GM12874 (cell line): ENCODE measurements around the gene SLIT3.

Source experiments
- TF ChIP-seq, protein P1 (sequence below): IDR thresholded peaks from 2 replicates; pipeline ENCODE4 v1.5.1; 2011; ENCODE audit warnings: low read depth, mild to moderate bottlenecking, control low read depth, low read length, moderate library complexity; ENCODE audit not compliant: insufficient read depth

Gene SLIT3

DNA sequence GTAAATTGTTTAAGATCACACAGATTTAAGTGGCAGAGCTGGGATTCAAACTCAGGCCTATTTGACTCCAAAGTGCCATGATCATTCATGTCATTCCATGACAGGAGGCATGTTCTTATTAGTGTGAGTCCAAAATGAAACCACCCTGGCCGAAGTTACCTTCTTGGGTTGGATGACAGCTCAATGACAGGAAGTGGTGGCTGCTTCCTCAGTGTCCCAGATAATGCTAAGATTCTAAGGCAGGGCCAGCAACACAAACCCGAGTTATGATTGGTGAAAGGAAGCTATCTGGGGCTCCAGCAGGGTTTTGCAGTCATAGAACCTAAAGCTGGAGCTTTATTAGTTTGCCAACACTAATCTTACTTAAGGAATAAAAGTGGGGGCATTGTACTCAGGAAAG is 340.4 kb downstream of the SLIT3 start:
- TF ChIP-seq, protein P1, sequence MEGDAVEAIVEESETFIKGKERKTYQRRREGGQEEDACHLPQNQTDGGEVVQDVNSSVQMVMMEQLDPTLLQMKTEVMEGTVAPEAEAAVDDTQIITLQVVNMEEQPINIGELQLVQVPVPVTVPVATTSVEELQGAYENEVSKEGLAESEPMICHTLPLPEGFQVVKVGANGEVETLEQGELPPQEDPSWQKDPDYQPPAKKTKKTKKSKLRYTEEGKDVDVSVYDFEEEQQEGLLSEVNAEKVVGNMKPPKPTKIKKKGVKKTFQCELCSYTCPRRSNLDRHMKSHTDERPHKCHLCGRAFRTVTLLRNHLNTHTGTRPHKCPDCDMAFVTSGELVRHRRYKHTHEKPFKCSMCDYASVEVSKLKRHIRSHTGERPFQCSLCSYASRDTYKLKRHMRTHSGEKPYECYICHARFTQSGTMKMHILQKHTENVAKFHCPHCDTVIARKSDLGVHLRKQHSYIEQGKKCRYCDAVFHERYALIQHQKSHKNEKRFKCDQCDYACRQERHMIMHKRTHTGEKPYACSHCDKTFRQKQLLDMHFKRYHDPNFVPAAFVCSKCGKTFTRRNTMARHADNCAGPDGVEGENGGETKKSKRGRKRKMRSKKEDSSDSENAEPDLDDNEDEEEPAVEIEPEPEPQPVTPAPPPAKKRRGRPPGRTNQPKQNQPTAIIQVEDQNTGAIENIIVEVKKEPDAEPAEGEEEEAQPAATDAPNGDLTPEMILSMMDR, result no peak

DNA sequence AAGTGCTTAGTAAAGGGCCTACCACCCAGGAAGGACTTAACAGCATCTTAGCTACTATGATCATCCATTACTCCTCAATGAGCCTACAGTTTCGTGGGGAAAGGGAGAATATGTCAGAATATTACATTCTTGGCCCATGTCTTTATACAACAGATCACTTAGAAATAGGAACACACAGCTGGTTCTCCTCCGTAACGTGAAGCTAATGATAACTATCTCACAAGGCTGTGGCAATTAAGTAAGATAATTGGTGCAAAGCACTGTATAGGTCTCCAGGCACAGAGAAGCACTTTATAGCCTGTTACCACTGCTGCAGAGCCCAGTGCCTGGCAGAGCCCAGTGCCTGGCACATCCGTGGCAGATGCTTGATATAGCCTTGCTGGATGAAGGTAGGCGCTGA is 347.6 kb downstream of the SLIT3 start:
- TF ChIP-seq, protein P1, result no peak

DNA sequence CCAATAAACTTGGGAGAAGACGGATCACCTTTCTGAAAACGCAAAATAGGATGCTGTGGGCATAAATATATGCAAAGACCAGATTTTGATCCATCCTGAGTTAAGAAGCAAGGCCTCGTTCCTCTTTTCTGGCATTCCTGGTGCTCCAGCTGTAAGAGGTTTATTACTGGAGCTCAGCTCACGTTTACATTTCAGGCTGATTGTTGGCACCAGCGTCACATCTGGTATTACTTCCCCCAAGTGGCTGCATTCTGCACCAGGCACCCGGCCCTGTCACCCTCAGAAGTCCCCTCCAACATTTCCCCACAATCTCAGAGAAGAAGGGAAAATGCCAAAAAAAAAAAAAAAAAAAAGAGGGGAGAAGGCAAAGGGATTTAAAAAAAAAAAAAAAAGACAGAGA is 348.7 kb downstream of the SLIT3 start:
- TF ChIP-seq, protein P1, result no peak

DNA sequence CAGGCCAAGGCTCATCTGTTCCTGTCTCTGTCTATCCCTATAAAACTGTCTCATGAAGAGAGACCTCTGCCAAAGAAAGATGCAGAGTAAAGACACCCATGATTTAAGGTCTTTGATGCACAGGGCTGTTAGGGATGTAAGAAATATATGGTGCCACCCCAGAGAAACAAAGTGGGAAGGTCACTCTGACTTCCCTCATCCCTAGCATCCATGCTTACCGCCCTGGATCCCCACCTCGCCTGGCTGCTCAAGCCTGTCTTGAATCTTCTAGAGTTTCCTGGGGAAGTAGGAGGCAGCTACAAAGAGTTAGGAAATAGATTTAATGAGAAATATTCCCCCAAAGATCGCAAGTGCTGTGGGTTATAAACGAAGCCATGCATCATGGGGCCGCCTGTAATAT is 349.2 kb downstream of the SLIT3 start:
- TF ChIP-seq, protein P1, result no peak

DNA sequence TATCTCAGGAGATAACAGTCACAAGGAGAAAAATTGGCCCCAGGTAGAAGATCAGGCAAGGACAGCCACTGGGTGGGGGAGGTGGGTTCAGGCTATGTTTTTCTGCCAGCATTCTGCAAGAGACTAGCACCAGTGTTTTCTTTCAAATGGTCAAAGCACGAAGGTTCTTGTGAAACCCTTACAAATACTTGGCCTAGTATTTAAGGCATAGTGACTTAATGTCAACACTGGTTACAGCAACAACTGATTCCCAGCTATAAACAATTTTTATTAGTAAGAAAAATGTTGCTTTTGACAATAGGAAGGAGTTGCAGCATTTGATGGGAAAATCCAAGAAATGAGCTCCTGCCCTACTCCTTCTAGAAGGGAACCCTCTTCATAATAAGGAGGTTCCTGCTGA is 349.6 kb downstream of the SLIT3 start:
- TF ChIP-seq, protein P1, result no peak

DNA sequence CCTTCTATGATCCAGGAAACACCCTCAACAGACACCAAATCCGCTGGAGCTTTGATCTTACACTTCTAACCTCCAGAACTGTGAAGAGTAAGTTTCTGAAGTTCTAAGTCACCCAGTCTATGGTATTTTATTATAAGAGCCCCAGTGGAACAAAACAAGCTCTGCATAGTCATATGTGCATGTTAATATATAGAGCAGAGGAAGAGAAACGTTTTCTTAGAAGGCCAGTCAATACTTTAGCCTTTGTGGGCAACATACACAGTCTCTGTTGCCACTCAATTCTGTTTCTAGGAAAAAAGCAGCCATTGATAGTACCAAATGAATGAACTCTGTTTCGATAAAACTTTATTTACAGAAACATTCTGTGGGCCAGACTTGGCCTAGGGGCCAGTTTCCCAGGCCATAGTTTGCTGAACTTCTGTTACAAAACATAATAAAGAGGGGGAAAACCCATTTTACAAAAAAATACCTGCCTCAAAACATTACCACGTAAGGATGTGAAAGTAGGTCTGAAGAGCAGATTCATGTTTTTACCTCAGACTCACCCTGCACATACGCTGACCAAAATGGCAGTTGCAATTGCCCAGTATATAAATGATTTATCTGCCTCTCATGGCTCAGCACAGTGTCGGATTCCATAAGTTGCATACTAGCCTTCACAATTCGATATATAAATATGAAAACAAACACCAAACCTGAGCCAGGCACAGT is 350.5 kb downstream of the SLIT3 start:
- TF ChIP-seq, protein P1, result no peak

DNA sequence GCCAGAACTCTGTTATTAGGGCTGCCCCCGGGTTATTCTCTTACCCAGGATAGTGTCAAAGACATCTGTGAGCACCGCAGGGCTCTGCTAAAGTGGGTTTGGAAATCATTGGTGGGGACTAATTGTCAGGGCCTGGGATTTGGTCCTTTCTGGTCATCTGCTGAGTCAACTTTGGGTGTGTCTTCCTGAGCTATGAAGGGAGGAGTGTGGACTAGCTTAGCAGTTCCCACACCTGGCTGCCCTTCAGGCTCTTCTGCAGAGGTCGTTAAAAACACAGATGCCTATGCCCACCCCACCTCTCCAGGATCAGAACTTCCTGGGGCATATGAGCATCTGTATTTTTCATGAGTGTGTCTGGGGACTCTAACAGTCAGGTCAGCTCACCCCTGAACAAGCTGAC is 352.2 kb downstream of the SLIT3 start:
- TF ChIP-seq, protein P1, result no peak
